Esophagus muscularis mucosa (tissue), 4 donors: Measurements from ENCODE around the gene MSS51. TPM values are rescaled to one million over a fixed set of nuclear protein-coding genes. Genes with fewer than 3 reads are reported as not detected.

ENCODE experiments used
- DNase-seq: peaks from one replicate; pipeline ENCODE4 v3.0.0-alpha.2; 2017; ENCODE audit errors: extremely low spot score
- H3K27ac ChIP-seq, 4 donors: fragments of 200-600 bp; sonication (generic); replicated peaks in 1 of 4; 1 replicate in 3 of 4; 2 replicates in 1 of 4; pipeline ENCODE4 v1.5.1; 2016 to 2019; ENCODE audit warnings: mild to moderate bottlenecking in 1 of 4
- H3K27me3 ChIP-seq, 4 donors: fragments of 200-600 bp; sonication (generic); one replicate each; pipeline versions ENCODE4 v1.5.1 to v1.6.0; 2016 to 2019
- H3K36me3 ChIP-seq, 4 donors: fragments of 200-600 bp; sonication (generic); one replicate each; pipeline ENCODE4 v1.5.1; 2016 to 2019
- H3K4me1 ChIP-seq, 4 donors: fragments of 200-600 bp; sonication (generic); one replicate each; pipeline ENCODE4 v1.5.1; 2016 to 2019
- H3K4me3 ChIP-seq, 4 donors: fragments of 200-600 bp; sonication (generic); 1 replicate in 2 of 4; 2 replicates in 2 of 4; pipeline ENCODE4 v1.5.1; 2016 to 2019; ENCODE audit warnings: mild to moderate bottlenecking in 4 of 4, moderate library complexity in 1 of 4
- H3K9me3 ChIP-seq, 4 donors: fragments of 200-600 bp; sonication (generic); 1 replicate in 3 of 4; 2 replicates in 1 of 4; pipeline ENCODE4 v1.5.1; 2016 to 2019
- EP300 ChIP-seq: sonication (generic); formaldehyde crosslinking; IDR thresholded peaks from one replicate; pipeline ENCODE4 v1.6.1; 2017; ENCODE audit warnings: antibody characterized with exemption
- POLR2A ChIP-seq: fragments of 450-650 bp; IDR thresholded peaks from one replicate; pipeline ENCODE4 v1.6.1; 2017; ENCODE audit warnings: antibody characterized with exemption, moderate library complexity, mild to moderate bottlenecking, low read depth
- POLR2AphosphoS5 ChIP-seq, 2 donors: sonication (generic); formaldehyde crosslinking; IDR thresholded peaks; one replicate each; pipeline ENCODE4 v1.6.1; 2017; ENCODE audit warnings: antibody characterized with exemption in 2 of 2
- WGBS: methylation state at CpG from one replicate; pipeline ENCODE4 v1.1.5; 2018; 5-methylcytosine and 5-hydroxymethylcytosine counted together
- intact Hi-C: fragments of 100-400 bp; cut with DNase I; formaldehyde crosslinking; loops from one replicate; pipeline ENCODE4 v1.15.1; 2023
- total RNA-seq, 4 donors: library from RNA; depleted of rRNA; stranded (reverse); fragments of >200 nt; gene quantifications; one replicate each; pipeline versions ENCODE4 v1.1.0 to v1.2.1, GENCODE V29; 2016
- TF ChIP-seq, protein P1 (sequence below), 3 experiments: fragments of 200-600 bp in 2 of 3; fragments of 450-650 bp in 1 of 3; sonication (generic) in 2 of 3; IDR thresholded peaks; one replicate each; pipeline ENCODE4 v1.5.1; 2017 to 2019; ENCODE audit warnings: antibody characterized with exemption in 3 of 3, mild to moderate bottlenecking in 2 of 3, moderate library complexity in 1 of 3

MSS51 gene
- total RNA-seq, 4 donors from 2014 or later: 0.83 to 2.7 (median 1.4) TPM

DNA sequence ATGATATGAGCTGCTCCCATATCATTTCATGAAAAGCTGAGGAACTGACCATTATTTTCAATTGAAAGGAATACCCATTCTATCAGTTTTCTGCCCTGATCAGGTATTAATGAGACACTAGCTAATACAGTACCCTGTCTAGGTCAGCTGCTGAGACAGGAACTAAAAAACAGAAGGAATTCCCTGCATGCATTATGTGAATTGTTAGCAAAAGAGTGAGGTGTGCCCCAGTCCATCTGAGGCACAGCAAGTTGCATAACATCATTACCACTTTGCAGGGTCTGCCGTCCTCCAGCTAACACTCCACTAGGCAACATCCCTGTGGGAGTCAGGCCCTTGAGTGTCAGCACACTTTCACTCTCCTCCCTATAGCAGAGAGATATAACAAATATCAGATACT lies 11.1 kb upstream of the MSS51 start:
- WGBS: 90% methylated on average over 1 of the region's 1 CpG
- H3K4me1 ChIP-seq: peaks cover 0 to 11% (median 9%) of the 10 kb centered on the region in 4 donors
- no peak overlapping the region for H3K27ac ChIP-seq
- intact Hi-C loops: no loop called here
- no peaks in the 10 kb centered on the region for H3K27me3 ChIP-seq
- DNase-seq: no peak
- no peaks in the 10 kb centered on the region for H3K9me3 ChIP-seq
- H3K36me3 ChIP-seq: peaks cover 23 to 77% (median 26%) of the 10 kb centered on the region in 4 donors
- TF ChIP-seq POLR2AphosphoS5 (IDR thresholded peaks at IDR 0.05) (no peak), EP300 (no peak), POLR2A (no peak)
- TF ChIP-seq, protein P1, sequence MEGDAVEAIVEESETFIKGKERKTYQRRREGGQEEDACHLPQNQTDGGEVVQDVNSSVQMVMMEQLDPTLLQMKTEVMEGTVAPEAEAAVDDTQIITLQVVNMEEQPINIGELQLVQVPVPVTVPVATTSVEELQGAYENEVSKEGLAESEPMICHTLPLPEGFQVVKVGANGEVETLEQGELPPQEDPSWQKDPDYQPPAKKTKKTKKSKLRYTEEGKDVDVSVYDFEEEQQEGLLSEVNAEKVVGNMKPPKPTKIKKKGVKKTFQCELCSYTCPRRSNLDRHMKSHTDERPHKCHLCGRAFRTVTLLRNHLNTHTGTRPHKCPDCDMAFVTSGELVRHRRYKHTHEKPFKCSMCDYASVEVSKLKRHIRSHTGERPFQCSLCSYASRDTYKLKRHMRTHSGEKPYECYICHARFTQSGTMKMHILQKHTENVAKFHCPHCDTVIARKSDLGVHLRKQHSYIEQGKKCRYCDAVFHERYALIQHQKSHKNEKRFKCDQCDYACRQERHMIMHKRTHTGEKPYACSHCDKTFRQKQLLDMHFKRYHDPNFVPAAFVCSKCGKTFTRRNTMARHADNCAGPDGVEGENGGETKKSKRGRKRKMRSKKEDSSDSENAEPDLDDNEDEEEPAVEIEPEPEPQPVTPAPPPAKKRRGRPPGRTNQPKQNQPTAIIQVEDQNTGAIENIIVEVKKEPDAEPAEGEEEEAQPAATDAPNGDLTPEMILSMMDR (IDR thresholded peaks at IDR 0.05): no peak
- H3K4me3 ChIP-seq: no peak overlapping the region

DNA sequence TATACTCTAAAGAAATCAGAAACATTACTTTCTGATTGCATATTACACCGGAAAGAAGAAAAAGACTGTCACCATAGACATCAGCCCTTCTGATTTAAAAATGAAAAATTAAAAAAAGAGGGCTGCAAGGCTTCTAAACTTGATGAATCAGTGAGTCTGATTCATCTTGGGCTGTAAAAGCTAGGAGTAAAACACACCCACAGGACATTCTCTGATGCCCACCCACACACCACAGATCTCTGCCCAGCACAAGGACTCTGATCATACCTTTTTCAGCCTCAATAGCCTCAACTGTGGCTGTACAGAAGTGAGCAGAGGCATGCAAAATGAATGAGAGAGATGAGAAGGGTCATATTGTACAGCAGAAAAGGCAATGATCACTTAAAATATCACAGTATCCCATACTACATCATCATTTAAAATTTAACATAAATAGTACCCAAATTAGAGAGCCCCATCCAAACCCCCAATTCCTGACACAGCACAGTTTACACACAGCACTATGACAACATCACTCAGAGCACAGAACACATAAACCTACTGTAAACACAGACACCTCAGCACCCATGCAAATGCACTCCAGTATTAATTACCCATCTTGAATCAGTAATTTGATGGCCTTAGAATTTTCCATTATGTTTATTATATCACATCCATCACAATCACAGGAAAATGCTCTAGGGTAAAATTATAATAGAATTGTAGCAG lies 6.4 kb upstream of the MSS51 start:
- Histone ChIP-seq H3K36me3 (peaks cover 13 to 68% (median 18%) of the 10 kb centered on the region in 4 donors), H3K4me1 (peaks cover 0 to 15% (median 5%) of the 10 kb centered on the region in 4 donors), H3K4me3 (no peak overlapping the region), H3K27me3 (no peaks in the 10 kb centered on the region), H3K27ac (no peak overlapping the region), H3K9me3 (no peaks in the 10 kb centered on the region)
- intact Hi-C loops: no loop called here
- TF ChIP-seq, protein P1 (IDR thresholded peaks at IDR 0.05): no peak
- TF ChIP-seq EP300 (no peak), POLR2AphosphoS5 (IDR thresholded peaks at IDR 0.05) (no peak), POLR2A (no peak)
- 70% methylated on average over 1 of the region's 1 CpG for WGBS
- DNase-seq: no peak

DNA sequence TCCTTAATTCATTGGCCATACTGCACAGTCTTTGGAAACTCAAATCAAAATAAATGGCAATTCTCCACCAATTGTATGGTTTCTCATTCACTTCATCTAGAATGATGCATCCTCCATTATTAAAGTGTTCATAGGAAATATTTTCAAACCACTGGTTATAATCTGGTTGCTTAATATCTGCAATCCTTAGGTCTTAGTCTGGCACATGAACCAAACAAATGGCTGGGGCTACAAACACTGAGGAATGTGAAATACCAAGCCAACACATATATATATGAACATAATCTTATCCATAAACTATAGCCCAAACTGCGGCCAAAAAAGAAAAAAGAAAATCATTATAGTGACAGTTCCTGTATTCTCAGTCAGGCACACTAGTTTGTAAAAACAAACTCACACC lies 5.7 kb upstream of the MSS51 start:
- intact Hi-C loops: no loop called here
- Histone ChIP-seq H3K4me1 (peaks cover 0 to 15% (median 5%) of the 10 kb centered on the region in 4 donors), H3K9me3 (no peaks in the 10 kb centered on the region), H3K36me3 (peaks cover 10 to 64% (median 14%) of the 10 kb centered on the region in 4 donors), H3K27ac (no peak overlapping the region), H3K27me3 (no peaks in the 10 kb centered on the region), H3K4me3 (no peak overlapping the region)
- no peak for DNase-seq
- TF ChIP-seq EP300 (no peak), POLR2A (no peak), POLR2AphosphoS5 (IDR thresholded peaks at IDR 0.05) (no peak)
- TF ChIP-seq, protein P1 (IDR thresholded peaks at IDR 0.05): no peak
- 75% methylated on average over 1 of the region's 1 CpG for WGBS

DNA sequence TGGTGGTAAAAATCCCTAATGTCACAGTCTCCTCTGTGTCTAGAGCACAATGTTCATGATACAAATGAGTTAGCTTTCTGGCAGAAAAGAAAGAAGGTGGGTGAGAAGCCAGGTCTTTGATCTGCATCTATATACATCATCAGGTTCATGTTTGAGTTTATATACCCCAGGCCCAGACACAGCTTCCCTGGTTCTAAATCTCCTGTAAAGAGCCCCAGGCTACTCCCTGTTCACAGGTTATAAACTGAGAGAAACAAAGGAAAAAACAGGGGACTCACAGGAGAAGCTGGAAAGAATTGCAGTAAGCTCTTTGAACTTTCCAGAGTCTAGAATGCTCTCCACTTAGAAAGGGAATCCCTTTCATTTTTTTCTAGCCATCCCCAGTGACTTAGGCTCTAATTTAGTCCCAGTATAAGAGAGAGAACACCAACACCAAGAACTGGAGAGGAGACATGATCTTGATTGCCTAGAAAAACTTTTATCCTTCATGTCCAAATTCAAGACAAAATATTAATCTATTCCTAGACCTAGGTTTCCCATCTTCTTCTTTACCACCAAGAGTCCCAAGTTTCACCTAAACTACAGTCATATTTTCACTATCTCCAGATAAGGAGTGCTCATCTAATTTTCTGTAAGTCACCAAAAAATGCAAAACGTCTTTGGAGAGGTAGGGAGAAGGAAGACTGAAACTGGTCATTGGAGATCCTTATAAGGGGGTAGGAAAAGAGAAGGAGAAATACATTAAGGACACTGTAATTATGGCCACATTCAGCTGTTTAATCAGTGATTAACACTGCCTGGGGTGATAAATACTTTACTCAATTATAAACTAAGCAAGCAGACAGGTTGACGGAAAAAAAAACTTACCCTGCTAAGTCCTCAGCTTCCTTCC lies 469 bp downstream of the MSS51 start:
- no peaks in the 10 kb centered on the region for H3K27me3 ChIP-seq
- H3K4me1 ChIP-seq: no peaks in the 10 kb centered on the region
- H3K4me3 ChIP-seq: no peak overlapping the region
- H3K36me3 ChIP-seq: peaks cover 7 to 55% (median 14%) of the 10 kb centered on the region in 4 donors
- 69% methylated on average over 2 of the region's 2 CpGs for WGBS
- no peak overlapping the region for H3K27ac ChIP-seq
- H3K9me3 ChIP-seq: no peaks in the 10 kb centered on the region
- no peak for DNase-seq
- intact Hi-C loops: no loop called here
- TF ChIP-seq POLR2A (no peak), POLR2AphosphoS5 (IDR thresholded peaks at IDR 0.05) (no peak), EP300 (no peak)
- TF ChIP-seq, protein P1 (IDR thresholded peaks at IDR 0.05): no peak
